Panc1 (cell line): ENCODE results near the gene MARCHF2. TPM values are rescaled to one million over a fixed set of nuclear protein-coding genes. Genes with fewer than 3 reads are reported as not detected.
"Not testable (repeated sequence)": the region's sequence is repeated elsewhere in the genome, so short reads cannot be mapped to it uniquely, and the experiment has no call there.

Experiments
- ATAC-seq: fragments of 200-7000 bp; cut with Tn5 transposase; 2 replicates; pipeline ENCODE4 v1.9.1; 2020; ENCODE audit warnings: mild to moderate bottlenecking, moderate library complexity
- BruUV-seq: library from RNA; stranded (reverse); fragments of 400-500 nt; replicated peaks from 2 replicates; lab custom pipeline; 2021; lab: Mats Ljungman, UMichigan
- CTCF ChIA-PET: fragments of 300-600 bp; sonication (Branson Sonifier 250); formaldehyde crosslinking; loops from one replicate; lab custom pipeline; 2022; ENCODE audit warnings: antibody characterized with exemption; lab: Charles Lee
- POLR2A ChIA-PET: fragments of 300-600 bp; sonication (Branson Sonifier 250); formaldehyde crosslinking; loops from one replicate; lab custom pipeline; 2022; ENCODE audit warnings: antibody characterized with exemption; lab: Charles Lee
- DNase-seq: peaks from one replicate; pipeline ENCODE4 v3.0.0-alpha.2; 2010; ENCODE audit warnings: low read depth, low spot score
- H3K27ac ChIP-seq: 2 replicates; pipeline ENCODE4 v1.5.1; 2011; ENCODE audit warnings: mild to moderate bottlenecking, low read length, inconsistent platforms
- H3K27me3 ChIP-seq: fragments of 200-500 bp; sonication (Bioruptor generic); 2 replicates; pipeline ENCODE4 v1.6.0; 2014; ENCODE audit warnings: low read length, inconsistent platforms; ENCODE audit not compliant: control insufficient read depth, insufficient read depth
- H3K36me3 ChIP-seq: fragments of 200-500 bp; sonication (Bioruptor generic); 2 replicates; pipeline ENCODE4 v1.5.1; 2014; ENCODE audit warnings: inconsistent platforms, mild to moderate bottlenecking, low read length, moderate library complexity; ENCODE audit not compliant: control insufficient read depth, insufficient read depth
- H3K4me1 ChIP-seq: 2 replicates; pipeline ENCODE4 v1.5.1; 2011; ENCODE audit warnings: inconsistent platforms, mild to moderate bottlenecking, low read length, moderate library complexity; ENCODE audit not compliant: control insufficient read depth, insufficient read depth
- H3K4me3 ChIP-seq, 2 experiments: 2 replicates each; pipeline ENCODE4 v1.5.1; 2011 to 2012; ENCODE audit warnings: low read depth in 2 of 2, low read length in 2 of 2, mild to moderate bottlenecking in 2 of 2, inconsistent platforms in 1 of 2, moderate library complexity in 1 of 2
- H3K9me3 ChIP-seq: fragments of 200-500 bp; sonication (Bioruptor generic); 2 replicates; pipeline ENCODE4 v1.5.1; 2014; ENCODE audit warnings: low read depth, mild to moderate bottlenecking, inconsistent platforms, low read length, moderate library complexity; ENCODE audit not compliant: control insufficient read depth, insufficient read depth
- POLR2AphosphoS5 ChIP-seq: IDR thresholded peaks from 2 replicates; pipeline ENCODE4 v1.6.1; 2012; ENCODE audit warnings: mild to moderate bottlenecking, low read depth, low read length, moderate library complexity
- SIN3A ChIP-seq: IDR thresholded peaks from 2 replicates; pipeline ENCODE4 v1.6.1; 2012; ENCODE audit warnings: low read depth, mild to moderate bottlenecking, low read length, moderate library complexity, borderline replicate concordance; ENCODE audit not compliant: insufficient read depth
- TCF7L2 ChIP-seq: IDR thresholded peaks from 2 replicates; pipeline ENCODE4 v1.6.1; 2011; ENCODE audit warnings: mild to moderate bottlenecking, low read depth, low read length, inconsistent platforms
- in situ Hi-C: cut with HindIII; loops from 2 replicates; pipeline ENCODE4 v1.10.0; 2016; ENCODE audit warnings: low sequenced_read_pairs, low pct_unique_long_range_greater_than_20kb
- intact Hi-C: fragments of 100-400 bp; cut with micrococcal nuclease; formaldehyde crosslinking; loops from one replicate; pipeline ENCODE4 v1.10.0; 2022; ENCODE audit not compliant: unreplicated experiment
- total RNA-seq: library from RNA; stranded (reverse); gene quantifications from one replicate; pipeline ENCODE4 v1.2.1, GENCODE V29; 2021; ENCODE audit not compliant: unreplicated experiment
- TF ChIP-seq, protein P1 (sequence below), 2 experiments: IDR thresholded peaks; 2 replicates each; pipeline ENCODE4 v1.6.1; 2011 to 2012; ENCODE audit warnings: low read depth in 2 of 2, control low read depth in 1 of 2, low read length in 1 of 2, mild to moderate bottlenecking in 1 of 2, moderate library complexity in 1 of 2; ENCODE audit not compliant: insufficient read depth in 1 of 2
- TF ChIP-seq, protein P2 (sequence below): fragments of 450-650 bp; IDR thresholded peaks from 2 replicates; pipeline ENCODE4 v1.5.1; 2017; ENCODE audit warnings: mild to moderate bottlenecking

Gene MARCHF2
- total RNA-seq, 1 experiment from 2014 or later: 32.6 TPM

DNA sequence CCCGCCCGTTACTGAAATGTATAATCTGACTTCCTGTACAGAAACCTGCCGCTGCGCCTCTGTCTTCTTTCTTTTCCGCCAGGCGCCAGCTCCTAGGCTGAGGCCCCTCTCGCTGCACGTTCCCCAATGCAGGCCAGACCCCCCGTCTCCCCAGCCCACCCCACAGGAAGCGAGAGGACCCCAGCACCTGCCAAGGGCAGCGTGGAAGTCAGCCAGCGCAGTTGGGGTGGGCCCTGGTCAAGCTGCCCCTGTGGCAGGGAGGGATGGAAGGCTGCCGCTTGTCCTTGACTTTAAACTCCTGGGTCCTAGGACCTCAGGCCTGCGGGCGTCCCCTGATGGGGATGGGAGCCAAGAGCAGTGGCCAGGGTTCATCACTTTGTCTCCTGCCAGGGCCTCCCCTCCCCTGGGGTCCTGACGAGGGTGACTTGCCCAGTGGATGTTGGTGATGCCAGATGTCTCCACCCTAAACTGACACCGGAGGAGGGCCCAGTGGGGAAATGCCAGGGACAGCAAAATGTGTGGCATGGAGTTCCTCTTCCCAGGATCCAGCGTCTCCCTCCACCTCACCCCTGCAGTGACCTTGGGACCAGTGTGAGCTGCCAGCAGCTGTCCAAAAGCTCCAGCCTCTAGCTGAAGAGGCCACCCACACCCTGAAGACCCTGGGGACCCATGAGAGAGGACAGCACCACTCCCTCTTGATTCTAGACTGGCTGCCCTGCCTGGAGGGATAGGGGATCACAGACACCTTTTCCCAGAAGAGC, 8.5 kb upstream of the MARCHF2 start:
- ChIA-PET POLR2A (no interaction called here), CTCF (no interaction called here)
- no peak overlapping the region for H3K27ac ChIP-seq
- TF ChIP-seq, protein P1, sequence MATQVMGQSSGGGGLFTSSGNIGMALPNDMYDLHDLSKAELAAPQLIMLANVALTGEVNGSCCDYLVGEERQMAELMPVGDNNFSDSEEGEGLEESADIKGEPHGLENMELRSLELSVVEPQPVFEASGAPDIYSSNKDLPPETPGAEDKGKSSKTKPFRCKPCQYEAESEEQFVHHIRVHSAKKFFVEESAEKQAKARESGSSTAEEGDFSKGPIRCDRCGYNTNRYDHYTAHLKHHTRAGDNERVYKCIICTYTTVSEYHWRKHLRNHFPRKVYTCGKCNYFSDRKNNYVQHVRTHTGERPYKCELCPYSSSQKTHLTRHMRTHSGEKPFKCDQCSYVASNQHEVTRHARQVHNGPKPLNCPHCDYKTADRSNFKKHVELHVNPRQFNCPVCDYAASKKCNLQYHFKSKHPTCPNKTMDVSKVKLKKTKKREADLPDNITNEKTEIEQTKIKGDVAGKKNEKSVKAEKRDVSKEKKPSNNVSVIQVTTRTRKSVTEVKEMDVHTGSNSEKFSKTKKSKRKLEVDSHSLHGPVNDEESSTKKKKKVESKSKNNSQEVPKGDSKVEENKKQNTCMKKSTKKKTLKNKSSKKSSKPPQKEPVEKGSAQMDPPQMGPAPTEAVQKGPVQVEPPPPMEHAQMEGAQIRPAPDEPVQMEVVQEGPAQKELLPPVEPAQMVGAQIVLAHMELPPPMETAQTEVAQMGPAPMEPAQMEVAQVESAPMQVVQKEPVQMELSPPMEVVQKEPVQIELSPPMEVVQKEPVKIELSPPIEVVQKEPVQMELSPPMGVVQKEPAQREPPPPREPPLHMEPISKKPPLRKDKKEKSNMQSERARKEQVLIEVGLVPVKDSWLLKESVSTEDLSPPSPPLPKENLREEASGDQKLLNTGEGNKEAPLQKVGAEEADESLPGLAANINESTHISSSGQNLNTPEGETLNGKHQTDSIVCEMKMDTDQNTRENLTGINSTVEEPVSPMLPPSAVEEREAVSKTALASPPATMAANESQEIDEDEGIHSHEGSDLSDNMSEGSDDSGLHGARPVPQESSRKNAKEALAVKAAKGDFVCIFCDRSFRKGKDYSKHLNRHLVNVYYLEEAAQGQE (IDR thresholded peaks at IDR 0.05; ENCODE audit: insufficient read depth in 1 of 2, low read depth in 2 of 2, low read length in 1 of 2): no peak
- TF ChIP-seq POLR2AphosphoS5 (no peak), TCF7L2 (no peak), SIN3A (no peak)
- TF ChIP-seq, protein P2, sequence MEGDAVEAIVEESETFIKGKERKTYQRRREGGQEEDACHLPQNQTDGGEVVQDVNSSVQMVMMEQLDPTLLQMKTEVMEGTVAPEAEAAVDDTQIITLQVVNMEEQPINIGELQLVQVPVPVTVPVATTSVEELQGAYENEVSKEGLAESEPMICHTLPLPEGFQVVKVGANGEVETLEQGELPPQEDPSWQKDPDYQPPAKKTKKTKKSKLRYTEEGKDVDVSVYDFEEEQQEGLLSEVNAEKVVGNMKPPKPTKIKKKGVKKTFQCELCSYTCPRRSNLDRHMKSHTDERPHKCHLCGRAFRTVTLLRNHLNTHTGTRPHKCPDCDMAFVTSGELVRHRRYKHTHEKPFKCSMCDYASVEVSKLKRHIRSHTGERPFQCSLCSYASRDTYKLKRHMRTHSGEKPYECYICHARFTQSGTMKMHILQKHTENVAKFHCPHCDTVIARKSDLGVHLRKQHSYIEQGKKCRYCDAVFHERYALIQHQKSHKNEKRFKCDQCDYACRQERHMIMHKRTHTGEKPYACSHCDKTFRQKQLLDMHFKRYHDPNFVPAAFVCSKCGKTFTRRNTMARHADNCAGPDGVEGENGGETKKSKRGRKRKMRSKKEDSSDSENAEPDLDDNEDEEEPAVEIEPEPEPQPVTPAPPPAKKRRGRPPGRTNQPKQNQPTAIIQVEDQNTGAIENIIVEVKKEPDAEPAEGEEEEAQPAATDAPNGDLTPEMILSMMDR: no peak
- H3K4me3 ChIP-seq: no peak overlapping the region
- H3K9me3 ChIP-seq: no peaks in the 10 kb centered on the region
- no TSS peak for BruUV-seq
- intact Hi-C loops (no loop called here), in situ Hi-C loops (no loop called here)
- ATAC-seq (peak; percentile 18; the same call in 1 of the 2 replicates), DNase-seq (no peak)
- no peaks in the 10 kb centered on the region for H3K4me1 ChIP-seq
- H3K27me3 ChIP-seq: no peaks in the 10 kb centered on the region
- H3K36me3 ChIP-seq: peaks cover 2% of the 10 kb centered on the region; the same call in 1 of the 2 replicates

DNA sequence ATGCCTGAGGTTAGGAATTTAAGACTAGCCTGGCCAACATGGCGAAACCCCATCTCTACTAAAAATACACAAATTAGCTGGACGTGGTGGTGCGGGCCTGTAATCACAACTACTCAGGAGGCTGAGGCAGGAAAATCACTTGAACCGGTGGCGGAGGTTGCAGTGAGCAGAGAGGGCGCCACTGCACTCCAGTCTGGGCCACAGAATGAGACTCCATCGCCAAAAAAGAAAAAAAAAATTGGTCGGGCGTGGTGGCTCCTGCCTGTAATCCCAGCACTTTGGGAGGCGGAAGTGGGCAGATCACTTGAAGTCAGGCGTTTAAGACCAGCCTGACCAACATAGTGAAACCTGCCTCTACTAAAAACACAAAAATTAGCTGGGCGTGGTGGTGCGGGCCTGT, 2.4 kb upstream of the MARCHF2 start:
- BruUV-seq, H3K9me3 ChIP-seq, H3K27me3 ChIP-seq, POLR2A ChIA-PET, intact Hi-C loops, DNase-seq, in situ Hi-C loops, H3K4me3 ChIP-seq, CTCF ChIA-PET, H3K4me1 ChIP-seq, H3K27ac ChIP-seq, H3K36me3 ChIP-seq, ATAC-seq: not testable (repeated sequence)

DNA sequence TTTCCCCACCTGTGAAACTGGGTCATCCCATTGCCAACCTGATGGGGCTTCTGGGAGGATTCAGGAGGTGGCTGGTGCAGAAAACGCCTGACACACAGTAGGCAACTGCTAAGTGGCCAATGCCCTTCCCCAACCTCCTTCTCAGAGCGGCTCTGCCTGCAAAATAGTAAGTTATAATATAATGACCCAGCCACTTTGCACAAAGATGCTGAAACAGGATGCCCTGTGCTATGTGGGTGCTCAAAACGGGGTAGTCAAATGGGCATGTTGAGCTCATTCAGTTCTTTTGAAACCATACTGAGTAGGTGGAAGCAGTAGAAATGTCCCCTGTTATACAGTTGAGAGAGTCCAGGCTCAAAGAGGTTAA, 507 bp downstream of the MARCHF2 start:
- no TSS peak for BruUV-seq
- H3K27me3 ChIP-seq: no peaks in the 10 kb centered on the region
- no peaks in the 10 kb centered on the region for H3K9me3 ChIP-seq
- no peaks in the 10 kb centered on the region for H3K4me1 ChIP-seq
- intact Hi-C loops: no loop called here
- peak overlapping the region; percentile 66 for H3K27ac ChIP-seq
- TF ChIP-seq, protein P2: no peak
- TF ChIP-seq, protein P1 (IDR thresholded peaks at IDR 0.05; ENCODE audit: insufficient read depth in 1 of 2, low read depth in 2 of 2, low read length in 1 of 2): no peak
- POLR2A ChIA-PET: no interaction called here
- CTCF ChIA-PET: interaction anchor here (0.7 kb wide), 1 partner anchor 136 kb away, joined by 4 read pairs; no protein-coding TSS in a partner anchor
- H3K4me3 ChIP-seq: peak overlapping the region; percentile 65 to 67
- no peaks in the 10 kb centered on the region for H3K36me3 ChIP-seq
- in situ Hi-C loops: no loop called here
- DNase-seq: no peak
- ATAC-seq: no peak
